HG03045 (cell line): ENCODE results near the gene TRH.
"Not testable (repeated sequence)": the region's sequence is repeated elsewhere in the genome, so short reads cannot be mapped to it uniquely, and the experiment has no call there.

ENCODE experiments used
- ATAC-seq: cut with Tn5 transposase; IDR thresholded peaks from one replicate; pipeline ENCODE4 v1.9.1; 2021; ENCODE audit warnings: mild to moderate bottlenecking, moderate library complexity; ENCODE audit not compliant: unreplicated experiment

TRH gene

GRCh38 chr3:129962600-129962999 lies 11.9 kb upstream of the TRH start:
- ATAC-seq, result no peak

- ATAC-seq, result no peak
Observed at GRCh38 chr3:129965937-129966336, 8.6 kb upstream of the TRH start.

DNA sequence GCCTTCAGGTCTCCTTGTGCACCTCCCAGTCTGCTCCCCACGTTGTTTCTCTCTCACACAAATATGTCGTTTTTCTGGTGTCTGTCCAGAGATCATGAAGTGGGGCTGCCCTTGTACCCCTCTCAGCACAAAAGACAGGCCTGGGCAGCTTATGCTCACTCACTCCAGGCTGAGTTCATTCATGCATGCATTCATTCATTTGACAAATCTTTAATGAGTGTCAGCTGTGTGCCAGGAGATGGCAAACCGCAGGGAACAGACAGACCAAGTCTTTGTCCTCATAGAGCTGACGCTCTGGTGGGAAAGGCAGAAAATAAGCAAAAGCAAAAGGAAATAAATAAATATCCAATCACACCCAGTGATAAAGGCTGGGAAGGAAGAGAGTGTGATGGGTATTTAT lies 7.6 kb upstream of the TRH start:
- ATAC-seq, result no peak

DNA sequence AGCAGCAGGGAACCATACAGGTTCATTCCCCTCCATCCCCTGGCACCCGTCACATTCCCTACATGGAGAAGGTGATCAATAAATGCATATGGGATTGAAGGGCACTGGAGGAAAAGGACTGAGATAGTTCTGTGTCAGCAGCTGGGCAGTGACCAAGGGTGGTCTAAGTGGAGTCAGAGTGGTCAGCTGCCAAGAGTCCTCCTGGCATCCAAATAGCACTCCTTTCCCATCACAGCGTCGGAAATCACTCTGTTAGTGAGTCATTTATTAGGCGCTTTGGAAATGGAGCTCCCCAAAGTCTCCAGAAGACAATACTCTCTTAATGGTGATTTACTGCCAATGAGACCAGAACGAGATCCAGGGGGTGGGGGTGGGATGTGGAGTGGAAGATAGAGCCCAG lies 6.8 kb upstream of the TRH start:
- no peak for ATAC-seq

- ATAC-seq, result no peak
Observed at GRCh38 chr3:129971351-129972052, 3.0 kb upstream of the TRH start.

DNA sequence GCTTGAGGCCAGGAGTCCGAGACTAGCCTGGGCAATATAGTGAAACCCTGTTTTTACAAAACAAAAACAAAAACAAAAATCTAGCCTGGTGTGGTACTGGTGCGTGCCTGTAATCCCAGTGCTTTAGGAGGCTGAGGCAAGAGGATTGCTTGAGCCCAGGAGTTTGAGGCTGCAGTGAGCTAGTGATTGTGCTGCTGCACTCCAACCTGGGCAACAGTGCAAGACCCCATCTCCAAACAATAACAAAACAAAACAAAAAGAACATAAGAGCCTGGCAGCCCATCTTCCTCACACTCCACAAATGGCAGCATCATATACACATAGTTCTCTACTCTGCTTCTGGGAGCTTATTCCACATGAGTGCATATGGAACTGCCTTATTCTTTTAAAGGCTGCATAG lies 2.2 kb upstream of the TRH start:
- ATAC-seq, result no peak

- no peak for ATAC-seq
Observed at GRCh38 chr3:129973853-129974563, 512 bp upstream of the TRH start.

GRCh38 chr3:129974833-129975704 lies 549 bp downstream of the TRH start:
- ATAC-seq, result no peak

- no peak for ATAC-seq
Observed at GRCh38 chr3:129975705-129976048, 1.2 kb downstream of the TRH start.

DNA sequence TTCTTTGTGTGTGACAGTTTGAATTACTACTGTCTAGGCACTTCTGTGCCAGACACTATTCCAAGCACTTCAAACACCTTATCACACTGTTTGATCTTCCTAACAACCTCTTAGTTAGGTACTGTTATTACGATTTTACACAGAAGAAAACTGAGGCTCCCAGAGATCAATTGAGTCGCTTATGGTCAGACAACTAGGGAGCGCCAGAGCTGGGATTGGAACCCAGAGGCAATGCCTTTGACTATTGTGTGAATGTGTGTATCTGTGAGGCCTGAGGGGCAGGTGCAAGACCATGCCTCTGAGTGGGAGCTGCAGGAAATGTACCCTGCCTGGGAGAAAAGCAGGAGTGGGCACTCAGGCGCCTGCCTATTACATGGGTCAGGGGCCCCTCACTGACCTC lies 1.8 kb downstream of the TRH start:
- no peak for ATAC-seq

GRCh38 chr3:129978123-129978522 lies 3.6 kb downstream of the TRH start:
- ATAC-seq, result no peak

GRCh38 chr3:129979905-129980304 lies 5.4 kb downstream of the TRH start:
- no peak for ATAC-seq

DNA sequence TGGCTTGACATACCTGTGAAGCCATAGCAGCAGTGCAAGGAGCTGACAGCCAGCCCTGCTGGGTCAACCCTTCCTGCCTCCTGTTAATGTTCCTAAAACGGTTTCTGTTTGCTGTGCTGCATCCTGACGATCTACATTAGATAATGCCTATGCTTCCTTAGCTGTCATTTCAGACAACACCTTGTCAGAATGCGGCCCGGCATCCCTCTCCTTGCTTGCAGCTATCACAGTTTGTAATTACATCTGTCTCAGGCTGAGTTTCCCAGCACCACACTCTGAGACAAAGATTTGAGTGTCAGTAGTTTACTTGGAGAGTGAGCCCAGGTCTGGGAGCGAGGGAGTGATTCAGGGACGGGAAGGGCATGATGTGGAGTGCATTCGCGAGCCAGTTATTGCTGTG lies 9.0 kb downstream of the TRH start:
- no peak for ATAC-seq

- ATAC-seq, result no peak
Observed at GRCh38 chr3:129984125-129984524, 9.6 kb downstream of the TRH start.

GRCh38 chr3:129985113-129985512 lies 10.6 kb downstream of the TRH start:
- no peak for ATAC-seq

DNA sequence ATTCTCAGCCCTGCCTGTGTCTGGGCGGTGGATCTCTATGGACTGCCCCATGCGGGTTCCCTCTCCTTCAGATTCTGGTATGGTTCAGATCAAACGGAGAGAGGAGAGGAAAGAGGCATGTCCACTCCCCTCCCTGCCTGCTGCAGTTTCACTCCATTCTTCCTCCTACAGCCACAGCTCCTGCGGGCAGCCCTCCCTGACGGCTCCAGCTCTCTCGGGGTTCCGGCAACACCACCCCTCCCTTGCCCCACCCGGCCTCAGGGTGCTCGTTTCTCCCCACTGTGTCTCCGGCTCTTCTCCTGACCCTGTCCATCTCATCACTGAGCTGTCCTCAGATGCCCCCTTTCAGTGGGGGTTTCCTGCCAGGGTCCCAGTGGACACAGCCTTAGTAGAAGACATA lies 13.9 kb downstream of the TRH start:
- ATAC-seq, result no peak

DNA sequence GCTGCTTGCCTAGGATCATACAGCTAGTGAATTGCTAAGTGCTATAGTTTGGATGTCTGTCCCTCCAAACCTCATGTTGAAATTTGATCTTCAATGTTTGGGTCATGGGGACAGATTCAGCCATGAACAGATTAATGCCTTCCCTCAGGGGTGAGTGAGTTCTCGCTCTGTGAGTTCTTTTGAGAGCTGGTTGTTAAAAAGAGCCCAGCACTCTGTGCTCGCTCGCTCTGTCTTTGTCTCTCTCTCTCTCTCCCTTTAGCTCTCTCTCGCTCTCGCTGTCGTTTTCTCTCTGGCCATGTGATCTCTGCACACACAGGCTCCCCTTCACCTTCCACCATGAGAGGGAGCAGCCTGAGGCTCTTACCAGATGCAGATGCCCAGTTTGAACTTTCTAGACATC lies 14.9 kb downstream of the TRH start:
- ATAC-seq, result no peak

DNA sequence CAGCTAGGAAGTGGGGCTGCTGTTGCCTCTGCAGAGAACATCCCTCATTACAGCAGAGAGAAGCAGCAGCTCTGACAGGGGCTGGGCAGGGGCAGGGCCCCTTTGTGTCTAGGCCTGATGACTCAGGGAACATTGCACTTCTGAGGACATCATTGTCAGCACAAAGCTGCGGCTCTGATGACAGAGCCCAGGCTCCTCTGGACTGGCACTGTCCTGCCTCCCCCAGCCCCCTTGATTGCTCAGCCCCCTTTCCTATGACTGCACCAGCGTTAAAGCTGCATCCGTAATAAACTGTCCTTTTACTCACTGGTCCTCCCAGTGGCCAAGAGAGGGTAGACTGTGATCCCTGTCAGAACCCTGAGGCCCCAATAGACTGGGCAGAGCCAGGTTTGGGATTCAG lies 18.3 kb downstream of the TRH start:
- ATAC-seq, result no peak

- ATAC-seq, result no peak
Observed at GRCh38 chr3:129994883-129995559, 20.5 kb downstream of the TRH start.

DNA sequence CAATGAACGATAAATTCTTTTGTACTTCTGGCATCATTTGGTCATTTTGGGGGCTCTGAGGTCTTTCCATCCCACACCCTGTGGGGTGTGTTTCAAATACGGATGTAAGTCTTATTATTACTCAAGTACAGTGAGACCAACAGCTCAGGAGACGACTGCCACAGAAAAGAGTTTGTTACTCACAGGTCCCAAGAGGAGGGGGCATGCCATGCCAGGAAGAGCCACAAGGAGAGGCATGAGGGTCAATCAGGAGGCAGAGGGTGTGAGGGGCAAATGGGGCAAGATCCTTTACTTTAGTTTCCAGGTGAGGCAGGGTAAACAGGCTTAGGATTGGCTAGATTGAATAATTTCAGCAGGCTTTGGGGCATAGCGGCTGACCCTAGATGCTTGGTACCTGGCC lies 21.6 kb downstream of the TRH start:
- ATAC-seq, result no peak

GRCh38 chr3:129999176-129999575 lies 24.7 kb downstream of the TRH start:
- not testable (repeated sequence) for ATAC-seq
